Spleen (tissue), 7 donors: ENCODE measurements around the gene MRTFB.

Experiments
- CTCF ChIP-seq, 11 experiments: fragments of 200-600 bp in 7 of 11; fragments of 450-650 bp in 4 of 11; sonication (generic) in 4 of 11; IDR thresholded peaks in 8 of 11; conservative IDR thresholded peaks in 3 of 11; 1 replicate in 7 of 11; 2 replicates in 4 of 11; pipeline versions ENCODE4 v1.4.0 to v1.8.0; 2016 to 2021; ENCODE audit warnings: antibody characterized with exemption in 11 of 11, inconsistent platforms in 4 of 11, mild to moderate bottlenecking in 1 of 11
- POLR2AphosphoS5 ChIP-seq, 3 donors: sonication (generic); formaldehyde crosslinking; IDR thresholded peaks; one replicate each; pipeline ENCODE4 v1.5.1; 2017; ENCODE audit warnings: antibody characterized with exemption in 3 of 3
- donor health status: DM: no; HTN: no; CAD: no; lungs with moderate emphysema.
- donor health status: DM: no; HTN: no; CAD: no.
- donor health status: DM: no; HTN: no; CAD: no.

DNA sequence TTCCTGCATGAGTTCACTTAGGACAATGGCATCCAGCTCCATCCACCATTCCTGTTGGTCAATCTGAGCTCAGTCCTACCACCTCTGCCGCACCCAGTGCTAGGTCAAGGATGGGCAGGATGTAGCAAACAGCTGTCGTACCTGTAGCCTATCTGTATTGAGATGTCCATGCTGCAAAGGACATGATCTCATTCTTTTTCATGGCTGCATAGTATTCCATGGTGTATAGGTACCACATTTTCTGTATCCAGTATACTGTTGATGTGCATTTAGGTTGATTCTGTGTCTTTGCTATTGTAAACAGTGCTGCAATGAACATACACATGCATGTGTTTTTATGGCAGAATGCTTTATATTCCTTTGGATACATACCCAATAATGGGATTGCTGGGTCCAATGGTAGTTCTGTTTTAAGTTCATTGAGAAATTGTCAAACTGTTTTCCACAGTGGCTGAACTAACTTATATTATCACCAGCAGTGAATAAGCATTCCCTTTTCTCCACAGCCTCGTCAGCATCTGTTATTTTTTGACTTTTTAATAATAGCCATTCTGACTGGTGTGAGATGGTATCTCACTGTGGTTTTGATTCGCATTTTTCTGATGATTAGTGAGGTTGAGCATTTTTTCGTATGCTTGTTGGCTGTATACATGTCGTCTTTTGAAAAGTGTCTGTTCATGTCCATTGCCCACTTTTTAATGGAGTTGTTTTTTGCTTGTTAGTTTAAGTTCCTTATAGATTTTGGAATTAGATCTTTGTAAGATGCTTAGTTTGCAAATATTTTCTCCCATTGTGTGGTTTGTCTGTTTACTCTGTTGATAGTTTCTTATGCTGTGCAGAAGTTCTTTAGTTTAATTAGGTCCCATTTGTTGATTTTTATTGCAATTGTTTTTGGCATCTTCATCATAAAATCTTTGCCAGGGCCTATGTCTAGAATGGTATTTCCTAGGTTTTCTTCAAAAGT, 7.2 kb upstream of the MRTFB start:
- TF ChIP-seq CTCF (IDR thresholded peaks at IDR 0.05 in 8 of 11, conservative IDR thresholded peaks at IDR 0.05 in 3 of 11) = no peak
- TF ChIP-seq POLR2AphosphoS5 (IDR thresholded peaks at IDR 0.05) = no peak
